NCI-H1092 treated with DMSO at 0.1 percent for 48 hours (cell line): Measurements from ENCODE around the gene CYP8B1.

Experiments
- DNase-seq: peaks from one replicate; lab custom pipeline; 2025; lab: John Stamatoyannopoulos, UW

CYP8B1 gene

GRCh38 chr3:42826141-42826540, 49.5 kb downstream of the CYP8B1 start:
- DNase-seq: no peak

GRCh38 chr3:42823351-42823750, 52.3 kb downstream of the CYP8B1 start:
- DNase-seq: no peak

GRCh38 chr3:42822828-42823227, 52.9 kb downstream of the CYP8B1 start:
- DNase-seq: no peak
